K562 (cell line): Measurements from ENCODE around the gene WSCD1. TPM values are rescaled to one million over a fixed set of nuclear protein-coding genes. Genes with fewer than 3 reads are reported as not detected.

Source experiments
- ATAC-seq: fragments of 200-7000 bp; cut with Tn5 transposase; 3 replicates; pipeline ENCODE4 v1.9.1; 2020; ENCODE audit warnings: moderate library complexity
- BruUV-seq: library from RNA; stranded (reverse); fragments of 400-500 nt; replicated peaks from 2 replicates; lab custom pipeline; 2021; lab: Mats Ljungman, UMichigan
- CTCF ChIA-PET: fragments of 300-600 bp; formaldehyde crosslinking; extraction: SDS; loops from one replicate; lab custom pipeline; 2021; ENCODE audit warnings: low intra/inter-chr PET ratio; lab: Yijun Ruan, JAX
- POLR2A ChIA-PET: fragments of 300-600, 350-650 bp; sonication (Branson Sonifier 250); formaldehyde crosslinking; extraction: SDS; loops from one replicate; lab custom pipeline; 2021; ENCODE audit warnings: antibody characterized with exemption, inconsistent platforms; lab: Yijun Ruan, JAX
- DNase-seq, 4 experiments: peaks; one replicate each; pipeline versions ENCODE4 v3.0.0 to v3.0.0-alpha.2; 2011 to 2018; ENCODE audit warnings: low spot score in 3 of 4, mixed read lengths in 3 of 4; ENCODE audit errors: extremely low read depth in 1 of 4
- FAIRE-seq: peaks from 2 replicates; lab custom pipeline; 2011; peaks lifted over from hg19 to GRCh38; lab: Jason Lieb, UNC
- H2AFZ ChIP-seq: 2 replicates; pipeline ENCODE4 v1.6.0; 2011; ENCODE audit warnings: low read depth, low read length, control low read depth, inconsistent platforms
- H3K27ac ChIP-seq: fragments of 200-600 bp; 3 replicates; pipeline ENCODE4 v1.8.0; 2011; ENCODE audit warnings: low read depth, mild to moderate bottlenecking, control low read depth, inconsistent platforms, low read length, moderate library complexity, mixed read lengths; ENCODE audit errors: extremely low read depth
- H3K27me3 ChIP-seq, 2 experiments: fragments of 300-600 bp in 1 of 2; 2 replicates in 1 of 2; 3 replicates in 1 of 2; pipeline versions ENCODE4 v1.6.0 to v1.8.0; 2011; ENCODE audit warnings: inconsistent platforms in 2 of 2, low read length in 2 of 2, mild to moderate bottlenecking in 1 of 2, mixed read lengths in 1 of 2, moderate library complexity in 1 of 2; ENCODE audit not compliant: control insufficient read depth in 2 of 2, insufficient read depth in 2 of 2
- H3K36me3 ChIP-seq: fragments of 300-600 bp; 3 replicates; pipeline ENCODE4 v1.8.0; 2011; ENCODE audit warnings: mild to moderate bottlenecking, low read length, inconsistent platforms; ENCODE audit not compliant: control insufficient read depth, insufficient read depth
- H3K4me1 ChIP-seq, 2 experiments: fragments of 200-600 bp in 1 of 2; replicated peaks in 1 of 2; 2 replicates in 1 of 2; 3 replicates in 1 of 2; pipeline versions ENCODE4 v1.5.1 to v1.8.0; 2011; ENCODE audit warnings: inconsistent platforms in 2 of 2, low read length in 2 of 2, mild to moderate bottlenecking in 1 of 2, mixed read lengths in 1 of 2, moderate library complexity in 1 of 2; ENCODE audit not compliant: control insufficient read depth in 2 of 2, insufficient read depth in 2 of 2
- H3K4me2 ChIP-seq: 2 replicates; pipeline ENCODE4 v1.6.1; 2011; ENCODE audit warnings: low read length, control low read depth, inconsistent platforms, mixed read lengths; ENCODE audit not compliant: insufficient read depth
- H3K4me3 ChIP-seq: fragments of 200-600 bp; sonication (generic), shearing (Covaris generic); 2 replicates; pipeline ENCODE4 v1.5.1; 2016; ENCODE audit warnings: control low read depth, inconsistent platforms
- H3K79me2 ChIP-seq: fragments of 200-600 bp; 3 replicates; pipeline ENCODE4 v1.8.0; 2011; ENCODE audit warnings: low read length, inconsistent platforms; ENCODE audit not compliant: control insufficient read depth, insufficient read depth
- H3K9ac ChIP-seq, 2 experiments: 2 replicates each; pipeline versions ENCODE4 v1.6.0 to v1.6.1; 2011; ENCODE audit warnings: low read depth in 2 of 2, low read length in 2 of 2, control low read depth in 1 of 2, inconsistent platforms in 1 of 2, mild to moderate bottlenecking in 1 of 2, mixed read lengths in 1 of 2; ENCODE audit not compliant: insufficient read depth in 1 of 2
- H3K9me1 ChIP-seq: one replicate; pipeline ENCODE4 v1.6.0; 2011; ENCODE audit warnings: inconsistent platforms, mild to moderate bottlenecking, low read length, moderate library complexity; ENCODE audit not compliant: control insufficient read depth, insufficient read depth
- H3K9me3 ChIP-seq: replicated peaks from 2 replicates; pipeline ENCODE4 v1.5.1; 2011; ENCODE audit warnings: low read depth, low read length, inconsistent platforms; ENCODE audit not compliant: control insufficient read depth, insufficient read depth
- H4K20me1 ChIP-seq: replicated peaks from 2 replicates; pipeline ENCODE4 v1.6.1; 2011; ENCODE audit warnings: low read length, inconsistent platforms, mixed read lengths; ENCODE audit not compliant: control insufficient read depth, insufficient read depth
- BACH1 ChIP-seq: fragments of 200-800 bp; sonication (Bioruptor generic); IDR thresholded peaks from 2 replicates; pipeline ENCODE4 v1.6.1; 2016; ENCODE audit warnings: missing genetic modification characterization, missing compliant biosample characterization
- BDP1 ChIP-seq: IDR thresholded peaks from 3 replicates; pipeline ENCODE4 v1.6.1; 2011; ENCODE audit not compliant: insufficient read length, insufficient read depth
- BRD9 ChIP-seq: fragments of 450-650 bp; IDR thresholded peaks from 2 replicates; pipeline ENCODE4 v1.6.1; 2018; ENCODE audit warnings: low read depth; ENCODE audit not compliant: partially characterized antibody
- CBX3 ChIP-seq, 2 experiments: IDR thresholded peaks; 1 replicate in 1 of 2; 2 replicates in 1 of 2; pipeline ENCODE4 v1.6.1; 2012; ENCODE audit warnings: inconsistent platforms in 2 of 2, low read length in 2 of 2, borderline replicate concordance in 1 of 2, control low read depth in 1 of 2
- HDAC6 ChIP-seq: IDR thresholded peaks from 2 replicates; pipeline ENCODE4 v1.6.1; 2012; ENCODE audit warnings: low read depth, mild to moderate bottlenecking, control low read depth, inconsistent platforms, low read length, moderate library complexity
- ILF3 ChIP-seq: fragments of 450-650 bp; IDR thresholded peaks from 2 replicates; pipeline ENCODE4 v1.6.1; 2018; ENCODE audit warnings: antibody characterized with exemption, mild to moderate bottlenecking, moderate library complexity, borderline replicate concordance
- NR2C1 ChIP-seq, 2 experiments: fragments of 450-650 bp; IDR thresholded peaks; 2 replicates each; pipeline ENCODE4 v1.6.1; 2017; ENCODE audit warnings: mild to moderate bottlenecking in 2 of 2, antibody characterized with exemption in 1 of 2, inconsistent platforms in 1 of 2, missing compliant biosample characterization in 1 of 2, missing genetic modification characterization in 1 of 2
- POLR3A ChIP-seq: IDR thresholded peaks from 2 replicates; pipeline ENCODE4 v1.6.1; 2011; ENCODE audit warnings: borderline replicate concordance, mild to moderate bottlenecking, moderate library complexity; ENCODE audit not compliant: insufficient read length, insufficient read depth; ENCODE audit errors: extremely low read depth
- SMAD4 ChIP-seq: fragments of 250-450 bp; sonication (Bioruptor Pico); conservative IDR thresholded peaks from 2 replicates; pipeline ENCODE4 v1.8.0; 2021; ENCODE audit warnings: inconsistent platforms, mild to moderate bottlenecking, moderate library complexity
- SUPT5H ChIP-seq: fragments of 450-650 bp; IDR thresholded peaks from 2 replicates; pipeline ENCODE4 v1.6.1; 2016
- TAF7 ChIP-seq: fragments of 450-650 bp; IDR thresholded peaks from 2 replicates; pipeline ENCODE4 v1.6.1; 2016; ENCODE audit warnings: missing genetic modification characterization, missing compliant biosample characterization
- TCF3 ChIP-seq: sonication (generic); formaldehyde crosslinking; IDR thresholded peaks from 2 replicates; pipeline ENCODE4 v1.4.0; 2020; ENCODE audit warnings: mild to moderate bottlenecking, missing genetic modification reagents
- ZNF232 ChIP-seq: sonication (generic); formaldehyde crosslinking; IDR thresholded peaks from 2 replicates; pipeline ENCODE4 v1.8.0; 2022; ENCODE audit warnings: mild to moderate bottlenecking, missing genetic modification reagents
- WGBS: fragments of 100-300 bp; shearing (Covaris generic); methylation state at CpG from one replicate; pipeline ENCODE4 v1.1.6; 2016; ENCODE audit warnings: low coverage, mixed read lengths; ENCODE audit not compliant: insufficient coverage; ENCODE audit errors: missing lambda C conversion rate; 5-methylcytosine and 5-hydroxymethylcytosine counted together
- in situ Hi-C: fragments of 300-500 bp; cut with MboI; formaldehyde crosslinking; loops from 4 replicates; pipeline ENCODE4 v1.15.0; 2018; ENCODE audit warnings: inconsistent platforms, mixed read lengths
- intact Hi-C: fragments of 100-400 bp; cut with micrococcal nuclease; formaldehyde crosslinking; loops from 2 replicates; pipeline ENCODE4 v1.14.2; 2022
- polyA plus RNA-seq, 8 experiments: library from polyadenylated mRNA; depleted of rRNA in 4 of 8; stranded (reverse) in 5 of 8; unstranded in 3 of 8; fragments of >200 nt; fragmentation: Nextera tagmentation in 2 of 8; fragmentation: Illumina TruSeq in 1 of 8; extraction: Ambion mirVana in 2 of 8; extraction: Trizol in 1 of 8; gene quantifications; 2 replicates each; pipeline versions ENCODE4 v1.2.1 to v1.2.3, GENCODE V29; 2011 to 2014; ENCODE audit warnings: inconsistent platforms in 1 of 8, missing spikeins in 1 of 8
- total RNA-seq, 7 experiments: library from RNA; depleted of rRNA in 6 of 7; stranded (reverse); fragments of >200 nt in 6 of 7; fragmentation: Illumina TruSeq in 2 of 7; extraction: Trizol in 2 of 7; gene quantifications; 2 replicates each; pipeline versions ENCODE4 v1.2.1 to v1.2.3, GENCODE V29; 2011 to 2021; ENCODE audit warnings: low replicate concordance in 1 of 7
- TF ChIP-seq, protein P1 (sequence below): sonication (generic); formaldehyde crosslinking; IDR thresholded peaks from 2 replicates; pipeline ENCODE4 v1.8.1; 2023; ENCODE audit warnings: mild to moderate bottlenecking, missing genetic modification reagents
- TF ChIP-seq, protein P2 (sequence below): sonication (generic); formaldehyde crosslinking; IDR thresholded peaks from 2 replicates; pipeline ENCODE4 v1.8.0; 2022; ENCODE audit warnings: mild to moderate bottlenecking, missing genetic modification reagents, borderline replicate concordance
- TF ChIP-seq, protein P3 (sequence below): fragments of 450-650 bp; IDR thresholded peaks from 2 replicates; pipeline ENCODE4 v1.6.1; 2016; ENCODE audit warnings: antibody characterized with exemption
- TF ChIP-seq, protein P4 (sequence below): sonication (generic); formaldehyde crosslinking; IDR thresholded peaks from 2 replicates; pipeline ENCODE4 v1.8.1; 2023; ENCODE audit warnings: mild to moderate bottlenecking, missing genetic modification reagents

Gene WSCD1
- total and polyA plus RNA-seq, 9 of the 15 experiments (the other 6 are each of a cell fraction or from before 2014, with no cell fraction given), result not detected

DNA sequence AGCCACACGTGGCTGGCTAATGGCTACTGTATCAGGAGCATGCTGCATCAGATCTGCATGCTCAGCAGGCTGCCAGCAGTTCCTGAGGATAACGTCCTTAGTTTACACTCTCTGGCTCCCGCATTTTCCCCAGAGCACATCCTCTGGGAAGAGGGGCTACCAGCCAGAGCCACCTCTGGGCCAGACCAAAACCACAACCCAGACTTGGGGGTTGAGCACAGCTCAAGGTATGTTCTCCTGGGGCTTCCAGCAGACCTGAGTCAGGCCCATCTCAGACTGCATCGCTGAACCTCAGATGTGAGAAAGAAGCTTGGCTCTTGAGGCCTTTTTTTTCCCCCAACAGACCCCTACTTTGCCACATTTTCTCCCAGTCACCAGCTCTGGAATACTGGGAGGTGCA is 23.7 kb upstream of the WSCD1 start:
- ATAC-seq (no peak), DNase-seq (no peak), FAIRE-seq (no peak)
- Histone ChIP-seq H3K4me3 (no peak overlapping the region), H3K4me2 (no peak overlapping the region), H2AFZ (no peak overlapping the region), H4K20me1 (no peaks in the 10 kb centered on the region), H3K9ac (no peak overlapping the region), H3K79me2 (no peaks in the 10 kb centered on the region), H3K27ac (no peak overlapping the region), H3K27me3 (no peaks in the 10 kb centered on the region), H3K4me1 (no peaks in the 10 kb centered on the region), H3K36me3 (no peaks in the 10 kb centered on the region), H3K9me1 (no peaks in the 10 kb centered on the region), H3K9me3 (no peaks in the 10 kb centered on the region)
- 0% methylated on average over 4 of the region's 4 CpGs for whole genome bisulfite sequencing
- ChIA-PET POLR2A (interaction anchor here (0.8 kb wide), 1 partner anchor 209 kb away, joined by 3 read pairs; no protein-coding TSS in a partner anchor), CTCF (no interaction called here)
- BruUV-seq, result no TSS peak
- in situ Hi-C loops, result no loop called here
- intact Hi-C loops, result no loop called here
- TF ChIP-seq BDP1, result no peak
- TF ChIP-seq, protein P1, sequence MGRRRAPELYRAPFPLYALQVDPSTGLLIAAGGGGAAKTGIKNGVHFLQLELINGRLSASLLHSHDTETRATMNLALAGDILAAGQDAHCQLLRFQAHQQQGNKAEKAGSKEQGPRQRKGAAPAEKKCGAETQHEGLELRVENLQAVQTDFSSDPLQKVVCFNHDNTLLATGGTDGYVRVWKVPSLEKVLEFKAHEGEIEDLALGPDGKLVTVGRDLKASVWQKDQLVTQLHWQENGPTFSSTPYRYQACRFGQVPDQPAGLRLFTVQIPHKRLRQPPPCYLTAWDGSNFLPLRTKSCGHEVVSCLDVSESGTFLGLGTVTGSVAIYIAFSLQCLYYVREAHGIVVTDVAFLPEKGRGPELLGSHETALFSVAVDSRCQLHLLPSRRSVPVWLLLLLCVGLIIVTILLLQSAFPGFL (CRISPR knock-in tag), result no peak
- no peak for TF ChIP-seq SMAD4 (CRISPR knock-in tag)
- TF ChIP-seq, protein P2, sequence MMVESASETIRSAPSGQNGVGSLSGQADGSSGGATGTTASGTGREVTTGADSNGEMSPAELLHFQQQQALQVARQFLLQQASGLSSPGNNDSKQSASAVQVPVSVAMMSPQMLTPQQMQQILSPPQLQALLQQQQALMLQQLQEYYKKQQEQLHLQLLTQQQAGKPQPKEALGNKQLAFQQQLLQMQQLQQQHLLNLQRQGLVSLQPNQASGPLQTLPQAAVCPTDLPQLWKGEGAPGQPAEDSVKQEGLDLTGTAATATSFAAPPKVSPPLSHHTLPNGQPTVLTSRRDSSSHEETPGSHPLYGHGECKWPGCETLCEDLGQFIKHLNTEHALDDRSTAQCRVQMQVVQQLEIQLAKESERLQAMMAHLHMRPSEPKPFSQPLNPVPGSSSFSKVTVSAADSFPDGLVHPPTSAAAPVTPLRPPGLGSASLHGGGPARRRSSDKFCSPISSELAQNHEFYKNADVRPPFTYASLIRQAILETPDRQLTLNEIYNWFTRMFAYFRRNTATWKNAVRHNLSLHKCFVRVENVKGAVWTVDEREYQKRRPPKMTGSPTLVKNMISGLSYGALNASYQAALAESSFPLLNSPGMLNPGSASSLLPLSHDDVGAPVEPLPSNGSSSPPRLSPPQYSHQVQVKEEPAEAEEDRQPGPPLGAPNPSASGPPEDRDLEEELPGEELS, result no peak
- TF ChIP-seq SUPT5H, result no peak
- no peak for TF ChIP-seq BACH1 (tag)
- no peak for TF ChIP-seq CBX3 (IDR thresholded peaks at IDR 0.05; ENCODE audit: borderline replicate concordance in 1 of 2, low read length in 2 of 2)
- no peak for TF ChIP-seq ILF3
- TF ChIP-seq HDAC6, result no peak
- TF ChIP-seq NR2C1 (IDR thresholded peaks at IDR 0.05), result no peak
- no peak for TF ChIP-seq NR2C1 (tag; IDR thresholded peaks at IDR 0.05)
- no peak for TF ChIP-seq TCF3 (CRISPR knock-in tag)
- no peak for TF ChIP-seq POLR3A
- no peak for TF ChIP-seq BRD9
- TF ChIP-seq ZNF232 (CRISPR knock-in tag), result no peak
- TF ChIP-seq, protein P3, sequence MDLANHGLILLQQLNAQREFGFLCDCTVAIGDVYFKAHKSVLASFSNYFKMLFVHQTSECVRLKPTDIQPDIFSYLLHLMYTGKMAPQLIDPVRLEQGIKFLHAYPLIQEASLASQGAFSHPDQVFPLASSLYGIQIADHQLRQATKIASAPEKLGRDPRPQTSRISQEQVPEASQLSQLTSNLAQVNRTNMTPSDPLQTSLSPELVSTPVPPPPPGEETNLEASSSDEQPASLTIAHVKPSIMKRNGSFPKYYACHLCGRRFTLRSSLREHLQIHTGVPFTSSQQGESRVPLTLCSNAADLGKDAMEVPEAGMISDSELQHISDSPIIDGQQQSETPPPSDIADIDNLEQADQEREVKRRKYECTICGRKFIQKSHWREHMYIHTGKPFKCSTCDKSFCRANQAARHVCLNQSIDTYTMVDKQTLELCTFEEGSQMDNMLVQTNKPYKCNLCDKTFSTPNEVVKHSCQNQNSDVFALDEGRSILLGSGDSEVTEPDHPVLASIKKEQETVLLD, result no peak
- no peak for TF ChIP-seq TAF7
- TF ChIP-seq, protein P4, sequence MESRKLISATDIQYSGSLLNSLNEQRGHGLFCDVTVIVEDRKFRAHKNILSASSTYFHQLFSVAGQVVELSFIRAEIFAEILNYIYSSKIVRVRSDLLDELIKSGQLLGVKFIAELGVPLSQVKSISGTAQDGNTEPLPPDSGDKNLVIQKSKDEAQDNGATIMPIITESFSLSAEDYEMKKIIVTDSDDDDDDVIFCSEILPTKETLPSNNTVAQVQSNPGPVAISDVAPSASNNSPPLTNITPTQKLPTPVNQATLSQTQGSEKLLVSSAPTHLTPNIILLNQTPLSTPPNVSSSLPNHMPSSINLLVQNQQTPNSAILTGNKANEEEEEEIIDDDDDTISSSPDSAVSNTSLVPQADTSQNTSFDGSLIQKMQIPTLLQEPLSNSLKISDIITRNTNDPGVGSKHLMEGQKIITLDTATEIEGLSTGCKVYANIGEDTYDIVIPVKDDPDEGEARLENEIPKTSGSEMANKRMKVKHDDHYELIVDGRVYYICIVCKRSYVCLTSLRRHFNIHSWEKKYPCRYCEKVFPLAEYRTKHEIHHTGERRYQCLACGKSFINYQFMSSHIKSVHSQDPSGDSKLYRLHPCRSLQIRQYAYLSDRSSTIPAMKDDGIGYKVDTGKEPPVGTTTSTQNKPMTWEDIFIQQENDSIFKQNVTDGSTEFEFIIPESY, result no peak
